ENCODE results near the gene TRMT11. TPM values are rescaled to one million over a fixed set of nuclear protein-coding genes. Genes with fewer than 3 reads are reported as not detected.
A peak's percentile ranks its signal among the peaks of the same experiment; 100 is the strongest.

The TRMT11 gene
- total and polyA plus RNA-seq, 9 of the 15 experiments (the other 6 are each of a cell fraction or from before 2014, with no cell fraction given), result 38.8 to 88.0 (median 59.8) TPM

DNA sequence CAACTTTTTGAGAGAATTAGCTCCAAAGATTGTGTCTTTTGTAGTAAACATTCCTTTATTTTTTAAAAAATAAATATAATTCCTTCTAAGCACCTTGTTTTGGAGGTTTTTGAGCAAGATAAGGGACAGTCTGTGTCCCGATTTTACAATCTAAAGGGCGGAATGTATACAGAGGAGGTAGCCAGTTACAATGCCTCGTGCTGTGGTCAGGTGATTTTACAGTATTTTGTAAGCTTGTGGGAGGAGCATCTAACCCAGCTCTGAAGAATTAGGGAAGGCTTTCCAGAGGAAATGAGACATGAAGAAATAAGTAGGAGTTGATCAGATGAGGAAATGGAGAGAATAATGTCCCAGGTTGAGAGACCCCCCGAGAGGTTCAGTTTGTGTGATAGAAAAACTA lies 28.5 kb upstream of the TRMT11 start:
- Histone ChIP-seq H3K79me2 (ENCODE audit: control insufficient read depth, insufficient read depth, low read length) (peaks cover 38% of the 10 kb centered on the region), H3K27ac (ENCODE audit: extremely low read depth, low read depth, low read length) (peak overlapping the region; percentile 89), H2AFZ (ENCODE audit: low read depth, low read length) (peak overlapping the region; percentile 96), H3K4me2 (ENCODE audit: insufficient read depth, low read length) (peak overlapping the region; percentile 88), H3K4me1 (replicated peaks in 1 of 2; ENCODE audit: control insufficient read depth in 2 of 2, insufficient read depth in 2 of 2, low read length in 2 of 2) (peaks cover 33 to 38% of the 10 kb centered on the region in 2 experiments), H3K9me1 (ENCODE audit: control insufficient read depth, insufficient read depth, low read length) (no peaks in the 10 kb centered on the region), H3K36me3 (ENCODE audit: control insufficient read depth, insufficient read depth, low read length) (peaks cover 3% of the 10 kb centered on the region; the same call in 2 of the 3 replicates), H3K9ac (ENCODE audit: insufficient read depth in 1 of 2, low read depth in 2 of 2, low read length in 2 of 2) (peak overlapping the region in 1 of 2 experiments; percentile 86; a peak in 2 of 4 replicates), H3K9me3 (replicated peaks; ENCODE audit: control insufficient read depth, insufficient read depth, low read depth, low read length) (no peaks in the 10 kb centered on the region), H3K4me3 (peak overlapping the region; percentile 86), H3K27me3 (ENCODE audit: control insufficient read depth in 2 of 2, insufficient read depth in 2 of 2, low read length in 2 of 2) (no peaks in the 10 kb centered on the region), H4K20me1 (replicated peaks; ENCODE audit: control insufficient read depth, insufficient read depth, low read length) (no peaks in the 10 kb centered on the region)
- TSS peak; percentile 68 for BruUV-seq (replicated peaks)
- FAIRE-seq (peak; percentile 69), DNase-seq (ENCODE audit: extremely low read depth in 1 of 4, low spot score in 3 of 4) (peak in 3 of 4 experiments; percentile 37 to 68 (median 43)), ATAC-seq (peak; percentile 51)
- ChIA-PET CTCF (ENCODE audit: low intra/inter-chr PET ratio) (interaction anchor here (1.9 kb wide), 2 partner anchors 51 to 69 kb away, joined by 7 to 8 read pairs; no protein-coding TSS in a partner anchor), POLR2A (interaction anchor here (0.6 to 2.7 kb wide), 10 partner anchors 9 to 203 kb away, joined by 3 to 26 read pairs (median 4); partner anchors contain the start of gene TRMT11)
- in situ Hi-C loops (cut with MboI), result loop anchor here (5.0 kb wide), 1 partner anchor 101 kb away; no protein-coding TSS in a partner anchor
- 12% methylated on average over 4 of the region's 4 CpGs for WGBS (ENCODE audit: insufficient coverage, low coverage, missing lambda C conversion rate)
- intact Hi-C loops (cut with micrococcal nuclease), result loop anchor here (1.0 to 5.0 kb wide), 4 partner anchors 16 to 651 kb away; no protein-coding TSS in a partner anchor
- TF ChIP-seq, protein P1, sequence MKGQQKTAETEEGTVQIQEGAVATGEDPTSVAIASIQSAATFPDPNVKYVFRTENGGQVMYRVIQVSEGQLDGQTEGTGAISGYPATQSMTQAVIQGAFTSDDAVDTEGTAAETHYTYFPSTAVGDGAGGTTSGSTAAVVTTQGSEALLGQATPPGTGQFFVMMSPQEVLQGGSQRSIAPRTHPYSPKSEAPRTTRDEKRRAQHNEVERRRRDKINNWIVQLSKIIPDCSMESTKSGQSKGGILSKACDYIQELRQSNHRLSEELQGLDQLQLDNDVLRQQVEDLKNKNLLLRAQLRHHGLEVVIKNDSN (CRISPR knock-in tag; IDR thresholded peaks at IDR 0.05), result peak; percentile 39; the same call in 1 of the 2 replicates
- TF ChIP-seq ETV1 (tag; conservative IDR thresholded peaks at IDR 0.05; ENCODE audit: low read depth), result no peak
- TF ChIP-seq MITF (IDR thresholded peaks at IDR 0.05), result peak; percentile 20; the same call in 1 of the 2 replicates
- no peak for TF ChIP-seq JUND (IDR thresholded peaks at IDR 0.05; ENCODE audit: borderline replicate concordance, low read depth, low read length)
- 0 out of 3 replicates have a peak, but pooled peaks have one; percentile 4 for TF ChIP-seq JUND (tag; IDR thresholded peaks at IDR 0.05; ENCODE audit: borderline replicate concordance, low read depth, low read length)
- TF ChIP-seq TEAD4 (IDR thresholded peaks at IDR 0.05; ENCODE audit: low read length), result peak; percentile 10; the same call in 1 of the 2 replicates
- no peak for TF ChIP-seq TEAD4 (CRISPR knock-in tag; IDR thresholded peaks at IDR 0.05; ENCODE audit: borderline replicate concordance)
- no peak for TF ChIP-seq ZNF830 (CRISPR knock-in tag; IDR thresholded peaks at IDR 0.05)
- peak; percentile 66 for TF ChIP-seq BHLHE40 (IDR thresholded peaks at IDR 0.05; ENCODE audit: low read length)

All from K562 (cell line).